H1 (cell line): ENCODE data around the gene ZSCAN12. TPM values are rescaled to one million over a fixed set of nuclear protein-coding genes. Genes with fewer than 3 reads are reported as not detected.

Experiments used
- CTCF ChIA-PET: fragments of 300-600 bp; sonication (Branson Sonifier 250); formaldehyde crosslinking; loops from one replicate; lab custom pipeline; 2021; ENCODE audit not compliant: partially characterized antibody; lab: Charles Lee
- POLR2A ChIA-PET: fragments of 300-600 bp; sonication (Branson Sonifier 250); formaldehyde crosslinking; loops from one replicate; lab custom pipeline; 2021; ENCODE audit warnings: inconsistent platforms; ENCODE audit not compliant: partially characterized antibody; lab: Charles Lee
- DNase-seq, 2 experiments: peaks; one replicate each; pipeline versions ENCODE4 v3.0.0 to v3.0.0-alpha.2; 2010 to 2022; ENCODE audit warnings: low spot score in 2 of 2, low read depth in 1 of 2, mixed read lengths in 1 of 2
- FAIRE-seq: peaks from 2 replicates; lab custom pipeline; 2011; peaks lifted over from hg19 to GRCh38; lab: Jason Lieb, UNC
- H2AFZ ChIP-seq: 2 replicates; pipeline ENCODE4 v1.8.1; 2012; ENCODE audit warnings: low read length, inconsistent platforms
- H2AK5ac ChIP-seq: 2 replicates; pipeline ENCODE4 v1.6.1; 2013; ENCODE audit warnings: low read depth, low read length
- H2BK120ac ChIP-seq: replicated peaks from 2 replicates; pipeline ENCODE3; 2013; ENCODE audit warnings: low read depth, low read length, inconsistent platforms
- H2BK12ac ChIP-seq: 2 replicates; pipeline ENCODE4 v1.6.1; 2013; ENCODE audit warnings: low read depth, low read length
- H2BK15ac ChIP-seq: 2 replicates; pipeline ENCODE4 v1.6.1; 2013; ENCODE audit warnings: low read length
- H2BK20ac ChIP-seq: 2 replicates; pipeline ENCODE4 v1.6.1; 2013; ENCODE audit warnings: low read length
- H2BK5ac ChIP-seq: 2 replicates; pipeline ENCODE4 v1.6.1; 2013; ENCODE audit warnings: low read depth, low read length
- H3K14ac ChIP-seq: 2 replicates; pipeline ENCODE4 v1.6.1; 2013; ENCODE audit warnings: inconsistent platforms; ENCODE audit not compliant: insufficient read length
- H3K18ac ChIP-seq: 2 replicates; pipeline ENCODE4 v1.6.1; 2013; ENCODE audit warnings: low read length; ENCODE audit errors: extremely low read depth
- H3K23ac ChIP-seq: 2 replicates; pipeline ENCODE4 v1.6.1; 2013; ENCODE audit warnings: inconsistent platforms; ENCODE audit not compliant: insufficient read length
- H3K23me2 ChIP-seq: 2 replicates; pipeline ENCODE4 v1.6.1; 2013; ENCODE audit warnings: low read depth, low read length
- H3K27ac ChIP-seq: 2 replicates; pipeline ENCODE4 v1.6.1; 2011; ENCODE audit warnings: low read depth, low read length, inconsistent platforms
- H3K27me3 ChIP-seq, 4 experiments: replicated peaks in 1 of 4; 1 replicate in 1 of 4; 2 replicates in 3 of 4; pipeline versions ENCODE4 v1.6.1 to v1.8.1; 2011 to 2013; ENCODE audit warnings: low read length in 3 of 4, mild to moderate bottlenecking in 3 of 4, inconsistent platforms in 2 of 4, mixed read lengths in 2 of 4, moderate library complexity in 1 of 4; ENCODE audit not compliant: control insufficient read depth in 3 of 4, insufficient read depth in 3 of 4; ENCODE audit errors: extremely low read depth in 1 of 4
- H3K36me3 ChIP-seq, 4 experiments: 2 replicates each; pipeline versions ENCODE4 v1.6.1 to v1.8.1; 2011 to 2013; ENCODE audit warnings: mild to moderate bottlenecking in 4 of 4, low read length in 3 of 4, moderate library complexity in 2 of 4, control low read depth in 1 of 4, inconsistent platforms in 1 of 4; ENCODE audit not compliant: insufficient read depth in 4 of 4, control insufficient read depth in 2 of 4
- H3K4ac ChIP-seq: replicated peaks from 2 replicates; pipeline ENCODE3; 2013; ENCODE audit warnings: low read length, low read depth, mixed read lengths, inconsistent platforms; ENCODE audit not compliant: insufficient read length
- H3K4me1 ChIP-seq, 4 experiments: replicated peaks in 1 of 4; 1 replicate in 1 of 4; 2 replicates in 3 of 4; pipeline versions ENCODE4 v1.6.1 to v1.8.1; 2011 to 2013; ENCODE audit warnings: low read length in 3 of 4, inconsistent platforms in 2 of 4, mixed read lengths in 1 of 4; ENCODE audit not compliant: insufficient read depth in 4 of 4, control insufficient read depth in 3 of 4
- H3K4me2 ChIP-seq, 2 experiments: 2 replicates each; pipeline versions ENCODE4 v1.6.1 to v1.8.1; 2011 to 2013; ENCODE audit warnings: low read depth in 2 of 2, low read length in 2 of 2, control low read depth in 1 of 2, inconsistent platforms in 1 of 2, mild to moderate bottlenecking in 1 of 2; ENCODE audit not compliant: insufficient read depth in 1 of 2
- H3K4me3 ChIP-seq, 4 experiments: fragments of 200-600, 300-600 bp in 1 of 4; sonication (generic), shearing (Covaris generic), sonication (Bioruptor Twin) in 1 of 4; 2 replicates each; pipeline versions ENCODE4 v1.5.1 to v1.8.1; 2011 to 2016; ENCODE audit warnings: low read length in 4 of 4, low read depth in 3 of 4, control low read depth in 2 of 4, inconsistent platforms in 2 of 4, mild to moderate bottlenecking in 2 of 4, mixed read lengths in 1 of 4, moderate library complexity in 1 of 4; ENCODE audit not compliant: insufficient read depth in 2 of 4; ENCODE audit errors: extremely low read depth in 1 of 4
- H3K56ac ChIP-seq: replicated peaks from 2 replicates; pipeline ENCODE3; 2013; ENCODE audit warnings: low read depth, mild to moderate bottlenecking, mixed read lengths, low read length, inconsistent platforms; ENCODE audit not compliant: insufficient read length
- H3K79me1 ChIP-seq: 2 replicates; pipeline ENCODE4 v1.6.1; 2013; ENCODE audit warnings: low read depth, low read length, control low read depth
- H3K79me2 ChIP-seq, 2 experiments: 2 replicates each; pipeline versions ENCODE4 v1.6.1 to v1.8.1; 2012 to 2013; ENCODE audit warnings: low read length in 2 of 2, mild to moderate bottlenecking in 2 of 2, inconsistent platforms in 1 of 2; ENCODE audit not compliant: insufficient read depth in 2 of 2, control insufficient read depth in 1 of 2
- H3K9ac ChIP-seq, 4 experiments: replicated peaks in 1 of 4; 1 replicate in 1 of 4; 2 replicates in 3 of 4; pipeline versions ENCODE4 v1.6.1 to v1.8.1; 2011 to 2013; ENCODE audit warnings: low read depth in 3 of 4, low read length in 3 of 4, control low read depth in 2 of 4, mild to moderate bottlenecking in 2 of 4, moderate library complexity in 2 of 4, inconsistent platforms in 1 of 4; ENCODE audit errors: extremely low read depth in 1 of 4
- H3K9me3 ChIP-seq, 2 experiments: 2 replicates each; pipeline versions ENCODE4 v1.6.1 to v1.8.1; 2012 to 2013; ENCODE audit warnings: mild to moderate bottlenecking in 2 of 2, moderate library complexity in 2 of 2, control low read depth in 1 of 2, inconsistent platforms in 1 of 2, low read depth in 1 of 2, low read length in 1 of 2, mixed read lengths in 1 of 2; ENCODE audit not compliant: insufficient read depth in 2 of 2
- H4K20me1 ChIP-seq, 2 experiments: replicated peaks in 1 of 2; 2 replicates each; pipeline versions ENCODE3 to v1.8.1; 2011 to 2013; ENCODE audit warnings: inconsistent platforms in 2 of 2, low read length in 2 of 2, mild to moderate bottlenecking in 1 of 2; ENCODE audit not compliant: insufficient read depth in 2 of 2, control insufficient read depth in 1 of 2
- H4K5ac ChIP-seq: 2 replicates; pipeline ENCODE4 v1.6.1; 2013; ENCODE audit warnings: low read length, low read depth, mixed read lengths, inconsistent platforms; ENCODE audit not compliant: insufficient read length
- H4K8ac ChIP-seq: 2 replicates; pipeline ENCODE4 v1.8.0; 2013; ENCODE audit warnings: mild to moderate bottlenecking, moderate library complexity, low read length, inconsistent platforms; ENCODE audit not compliant: insufficient read depth; ENCODE audit errors: extremely low read depth
- H4K91ac ChIP-seq: replicated peaks from 2 replicates; pipeline ENCODE3; 2013; ENCODE audit warnings: low read length, mixed read lengths, inconsistent platforms; ENCODE audit not compliant: insufficient read length
- ATF3 ChIP-seq: IDR thresholded peaks from 2 replicates; pipeline ENCODE4 v1.6.1; 2011; ENCODE audit warnings: low read depth, mild to moderate bottlenecking, low read length; ENCODE audit not compliant: insufficient read depth
- BRCA1 ChIP-seq: IDR thresholded peaks from 2 replicates; pipeline ENCODE4 v1.6.1; 2012; ENCODE audit warnings: low read depth, low read length, improper control_type of control experiment
- EP300 ChIP-seq, 2 experiments: IDR thresholded peaks; 1 replicate in 1 of 2; 2 replicates in 1 of 2; pipeline ENCODE4 v1.6.1; 2011 to 2012; ENCODE audit warnings: low read depth in 2 of 2, low read length in 2 of 2, mild to moderate bottlenecking in 2 of 2, borderline replicate concordance in 1 of 2, inconsistent platforms in 1 of 2, moderate library complexity in 1 of 2
- HDAC6 ChIP-seq: IDR thresholded peaks from one replicate; pipeline ENCODE4 v1.7.1; 2012; ENCODE audit warnings: low read depth, mild to moderate bottlenecking, inconsistent platforms, low read length, moderate library complexity
- NRF1 ChIP-seq: IDR thresholded peaks from 2 replicates; pipeline ENCODE4 v1.6.1; 2011; ENCODE audit warnings: mild to moderate bottlenecking, low read depth, low read length, improper control_type of control experiment
- RBBP5 ChIP-seq: IDR thresholded peaks from 2 replicates; pipeline ENCODE4 v1.7.1; 2012; ENCODE audit warnings: low read depth, mild to moderate bottlenecking, inconsistent platforms, low read length, moderate library complexity, borderline replicate concordance
- RFX5 ChIP-seq: IDR thresholded peaks from 2 replicates; pipeline ENCODE4 v1.6.1; 2011; ENCODE audit warnings: low read depth, low read length, improper control_type of control experiment, borderline replicate concordance
- TCF12 ChIP-seq: IDR thresholded peaks from 2 replicates; pipeline ENCODE4 v1.6.1; 2011; ENCODE audit warnings: low read depth, mild to moderate bottlenecking, low read length
- USF2 ChIP-seq: IDR thresholded peaks from 2 replicates; pipeline ENCODE4 v1.6.1; 2011; ENCODE audit warnings: low read length, improper control_type of control experiment
- WGBS, 2 experiments: shearing (Covaris generic) in 1 of 2; methylation state at CpG; one replicate each; pipeline versions ENCODE4 v1.1.6 to v1.1.7; 2013 to 2015; ENCODE audit warnings: low lambda C conversion rate in 2 of 2, mixed read lengths in 2 of 2, inconsistent platforms in 1 of 2, low coverage in 1 of 2, missing lambda C conversion rate in 1 of 2; ENCODE audit not compliant: insufficient replicate concordance in 2 of 2, insufficient coverage in 1 of 2, insufficient read length in 1 of 2; ENCODE audit errors: extremely low coverage in 1 of 2, missing lambda C conversion rate in 1 of 2; 5-methylcytosine and 5-hydroxymethylcytosine counted together
- polyA plus RNA-seq, 7 experiments: library from polyadenylated mRNA; depleted of rRNA in 3 of 7; stranded (reverse) in 5 of 7; unstranded in 2 of 7; fragments of >200 nt in 5 of 7; fragments of 200-250 nt in 2 of 7; gene quantifications; 1 replicate in 5 of 7; 2 replicates in 1 of 7; 4 replicates in 1 of 7; pipeline versions ENCODE4 v1.2.1 to v1.2.3, GENCODE V29; 2011 to 2013; ENCODE audit warnings: missing spikeins in 2 of 7, mixed read lengths in 2 of 7
- total RNA-seq: library from RNA; stranded (reverse); fragmentation: NEBNext Ultra II Directional; extraction: Animal tissue kit (Norgen Biotek cat#: 25700); gene quantifications from 2 replicates; pipeline ENCODE4 v1.2.1, GENCODE V29; 2021

ZSCAN12 gene
- total and polyA plus RNA-seq, 2 of the 8 experiments (the other 6 are each of a cell fraction or from before 2014, with no cell fraction given) = 2.2 to 9.6 TPM

GRCh38 chr6:28354688-28355554 is 44.6 kb downstream of the ZSCAN12 start:
- H2BK5ac ChIP-seq = no peak overlapping the region
- no peak overlapping the region for H4K5ac ChIP-seq
- no peak overlapping the region for H2AK5ac ChIP-seq
- no peak overlapping the region for H2BK15ac ChIP-seq
- H2AFZ ChIP-seq = no peak overlapping the region
- POLR2A ChIA-PET = interaction anchor here (1.2 to 3.7 kb wide), 5 partner anchors 8 to 106 kb away, joined by 3 to 36 read pairs (median 3); partner anchors contain the start of gene ZSCAN31
- no peaks in the 10 kb centered on the region; the same call in 1 of the 2 replicates for H3K79me1 ChIP-seq
- no peak overlapping the region for H3K56ac ChIP-seq
- H4K8ac ChIP-seq = no peak overlapping the region
- peaks cover 3% of the 10 kb centered on the region; the same call in 1 of the 2 replicates for H3K23me2 ChIP-seq
- CTCF ChIA-PET = interaction anchor here (0.6 to 4.2 kb wide), 27 partner anchors 7 to 301 kb away, joined by 3 to 34 read pairs (median 6); partner anchors contain the start of genes PGBD1, ZKSCAN4, ZSCAN26 and ZSCAN31
- peak overlapping the region in 1 of 2 experiments; percentile 64; a peak in 1 of 4 replicates for H3K4me2 ChIP-seq
- H3K4me3 ChIP-seq = no peak overlapping the region
- no peak overlapping the region for H3K14ac ChIP-seq
- peaks cover 4 to 6% (median 5%) of the 10 kb centered on the region in 4 experiments; a peak in 5 of 7 replicates for H3K4me1 ChIP-seq
- no peak overlapping the region for H3K18ac ChIP-seq
- peaks cover 0 to 3% of the 10 kb centered on the region in 2 experiments; a peak in 2 of 4 replicates for H3K9me3 ChIP-seq
- no peak overlapping the region for H3K27ac ChIP-seq
- no peaks in the 10 kb centered on the region for H3K27me3 ChIP-seq
- H2BK20ac ChIP-seq = no peak overlapping the region
- DNase-seq (no peak), FAIRE-seq (no peak)
- H4K20me1 ChIP-seq = peaks cover 0 to 7% of the 10 kb centered on the region in 2 experiments
- H3K79me2 ChIP-seq = peaks cover 5 to 43% of the 10 kb centered on the region in 2 experiments; a peak in 3 of 4 replicates
- no peak overlapping the region for H2BK120ac ChIP-seq
- no peak overlapping the region for H3K4ac ChIP-seq
- no peak overlapping the region for H3K23ac ChIP-seq
- H4K91ac ChIP-seq = no peak overlapping the region
- WGBS, 2 experiments = 91% methylated on average over 10 of the region's 10 CpGs; no CpG with 5 or more reads in 1 of the 2 experiments
- H2BK12ac ChIP-seq = no peak overlapping the region
- no peaks in the 10 kb centered on the region for H3K36me3 ChIP-seq
- peak overlapping the region in 1 of 4 experiments; percentile 10; a peak in 1 of 7 replicates for H3K9ac ChIP-seq
- TF ChIP-seq TCF12 (no peak), USF2 (no peak), BRCA1 (no peak), EP300 (IDR thresholded peaks at IDR 0.05; ENCODE audit: borderline replicate concordance in 1 of 2, low read depth in 2 of 2, low read length in 2 of 2) (no peak), NRF1 (no peak), ATF3 (no peak), RBBP5 (no peak), RFX5 (no peak), HDAC6 (no peak)
